HepG2 (cell line): ENCODE results near the gene SMURF2. TPM values are rescaled to one million over a fixed set of nuclear protein-coding genes. Genes with fewer than 3 reads are reported as not detected.

Experiments
- CBX1 ChIP-seq: IDR thresholded peaks from one replicate; pipeline ENCODE4 v1.6.1; 2016; ENCODE audit warnings: antibody characterized with exemption, low read depth
- DBP ChIP-seq: sonication (generic); formaldehyde crosslinking; IDR thresholded peaks from 2 replicates; pipeline ENCODE4 v1.4.0; 2020; ENCODE audit warnings: missing genetic modification reagents; ENCODE audit errors: not compliant biosample characterization
- GPBP1L1 ChIP-seq: sonication (generic); formaldehyde crosslinking; IDR thresholded peaks from 2 replicates; pipeline ENCODE4 v1.5.0; 2020; ENCODE audit warnings: mild to moderate bottlenecking, missing genetic modification reagents
- NR1H2 ChIP-seq: sonication (generic); formaldehyde crosslinking; IDR thresholded peaks from 2 replicates; pipeline ENCODE4 v1.8.1; 2022; ENCODE audit warnings: low read depth, missing genetic modification reagents, borderline replicate concordance
- NRL ChIP-seq: sonication (generic); formaldehyde crosslinking; IDR thresholded peaks from 2 replicates; pipeline ENCODE4 v1.5.0; 2020; ENCODE audit warnings: missing genetic modification reagents, mild to moderate bottlenecking, moderate library complexity, borderline replicate concordance
- POGK ChIP-seq: sonication (generic); formaldehyde crosslinking; conservative IDR thresholded peaks from 2 replicates; pipeline ENCODE4 v1.8.0; 2022; ENCODE audit warnings: mild to moderate bottlenecking, moderate library complexity, missing genetic modification reagents
- PRPF4 ChIP-seq: fragments of 200-400 bp; formaldehyde crosslinking; IDR thresholded peaks from 2 replicates; pipeline ENCODE4 v1.6.1; 2016; ENCODE audit warnings: low read length, low read depth; ENCODE audit not compliant: poor library complexity, severe bottlenecking
- SOX13 ChIP-seq, 3 experiments: fragments of 450-650 bp in 1 of 3; sonication (generic) in 1 of 3; formaldehyde crosslinking in 1 of 3; IDR thresholded peaks in 2 of 3; conservative IDR thresholded peaks in 1 of 3; 2 replicates each; pipeline versions ENCODE4 v1.5.0 to v1.6.1; 2016 to 2020; ENCODE audit warnings: antibody characterized with exemption in 1 of 3, mild to moderate bottlenecking in 1 of 3, missing compliant biosample characterization in 1 of 3, missing genetic modification reagents in 1 of 3, moderate library complexity in 1 of 3
- SP2 ChIP-seq: sonication (generic); formaldehyde crosslinking; IDR thresholded peaks from 2 replicates; pipeline ENCODE4 v1.5.1; 2020; ENCODE audit warnings: mild to moderate bottlenecking, missing genetic modification reagents
- ZBTB25 ChIP-seq: IDR thresholded peaks from 2 replicates; pipeline ENCODE4 v1.6.1; 2018; ENCODE audit warnings: missing genetic modification reagents
- ZNF512B ChIP-seq: sonication (generic); formaldehyde crosslinking; IDR thresholded peaks from 2 replicates; pipeline ENCODE4 v1.5.1; 2020; ENCODE audit warnings: missing genetic modification reagents, mild to moderate bottlenecking, borderline replicate concordance
- ZNF737 ChIP-seq: sonication (generic); formaldehyde crosslinking; IDR thresholded peaks from 2 replicates; pipeline ENCODE4 v1.5.0; 2020; ENCODE audit warnings: missing genetic modification reagents, mild to moderate bottlenecking, borderline replicate concordance
- polyA plus RNA-seq, 8 experiments: library from polyadenylated mRNA; depleted of rRNA in 3 of 8; stranded (reverse) in 7 of 8; unstranded in 1 of 8; fragments of >200 nt; fragmentation: Illumina TruSeq in 4 of 8; extraction: Trizol in 4 of 8; gene quantifications; 2 replicates each; pipeline versions ENCODE4 v1.2.1 to v1.2.3, GENCODE V29; 2011 to 2016; ENCODE audit warnings: low read depth in 4 of 8, missing spikeins in 1 of 8, mixed read lengths in 1 of 8; ENCODE audit not compliant: insufficient read depth in 1 of 8
- total RNA-seq, 5 experiments: library from RNA; depleted of rRNA; stranded (reverse); fragments of >200 nt; fragmentation: Illumina TruSeq; extraction: Trizol; gene quantifications; 2 replicates each; pipeline ENCODE4 v1.2.3, GENCODE V29; 2016; ENCODE audit warnings: low read depth in 1 of 5
- TF ChIP-seq, protein P1 (sequence below): sonication (generic); formaldehyde crosslinking; IDR thresholded peaks from 2 replicates; pipeline ENCODE4 v1.5.1; 2020; ENCODE audit warnings: missing genetic modification reagents, mild to moderate bottlenecking, borderline replicate concordance
- TF ChIP-seq, protein P2 (sequence below): sonication (generic); formaldehyde crosslinking; conservative IDR thresholded peaks from 2 replicates; pipeline ENCODE4 v1.5.0; 2020; ENCODE audit warnings: missing genetic modification reagents

Gene SMURF2
- total and polyA plus RNA-seq, 2 of the 13 experiments (the other 11 are each of a cell fraction or from before 2014, with no cell fraction given): 14.9 to 24.3 TPM

DNA sequence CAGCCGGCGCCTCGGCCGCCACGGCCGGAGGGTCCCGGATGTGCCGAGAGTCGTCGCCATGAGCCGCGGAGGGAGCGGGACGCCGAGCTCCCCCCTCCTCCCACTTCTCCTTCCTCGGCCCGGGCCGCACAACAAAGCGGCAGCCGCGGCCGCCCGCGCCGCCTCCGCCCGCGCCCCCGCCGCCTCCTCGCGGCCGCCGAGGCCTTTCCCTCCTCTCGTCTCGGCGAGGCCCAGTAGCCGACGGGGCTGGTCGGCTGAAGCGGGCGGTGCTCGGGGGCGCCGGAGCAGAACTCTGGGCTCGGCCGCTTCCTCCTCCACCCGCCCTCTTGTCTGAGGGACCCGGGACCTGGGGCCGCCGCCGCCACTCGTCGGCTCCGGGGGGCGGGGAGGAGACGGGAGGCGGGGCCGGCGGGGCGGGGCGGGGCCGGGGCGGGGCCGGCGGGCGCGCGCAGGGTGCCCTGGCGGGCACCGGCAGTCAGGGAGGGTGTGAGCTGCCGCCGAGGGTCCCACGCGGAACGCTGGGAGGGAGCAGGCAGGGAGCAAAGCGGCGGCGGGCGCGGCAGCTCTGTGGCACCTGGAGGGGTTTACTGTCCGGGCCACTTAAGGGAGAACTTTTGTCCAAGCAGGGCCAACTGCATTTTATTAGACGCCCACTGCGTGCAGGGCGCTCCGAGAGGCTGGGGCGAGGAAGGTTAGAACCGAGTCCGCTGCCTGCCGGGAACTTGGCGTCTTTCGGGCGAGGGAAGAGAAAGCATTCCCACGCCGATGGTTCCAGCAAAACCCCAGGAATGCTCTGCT lies at the start of gene SMURF2 (continued):
- 0 out of 2 replicates have a peak, but pooled peaks have one; percentile 3 for TF ChIP-seq ZBTB25 (CRISPR knock-in tag)
- peak; percentile 34 for TF ChIP-seq DBP (CRISPR knock-in tag)
- TF ChIP-seq, protein P1, sequence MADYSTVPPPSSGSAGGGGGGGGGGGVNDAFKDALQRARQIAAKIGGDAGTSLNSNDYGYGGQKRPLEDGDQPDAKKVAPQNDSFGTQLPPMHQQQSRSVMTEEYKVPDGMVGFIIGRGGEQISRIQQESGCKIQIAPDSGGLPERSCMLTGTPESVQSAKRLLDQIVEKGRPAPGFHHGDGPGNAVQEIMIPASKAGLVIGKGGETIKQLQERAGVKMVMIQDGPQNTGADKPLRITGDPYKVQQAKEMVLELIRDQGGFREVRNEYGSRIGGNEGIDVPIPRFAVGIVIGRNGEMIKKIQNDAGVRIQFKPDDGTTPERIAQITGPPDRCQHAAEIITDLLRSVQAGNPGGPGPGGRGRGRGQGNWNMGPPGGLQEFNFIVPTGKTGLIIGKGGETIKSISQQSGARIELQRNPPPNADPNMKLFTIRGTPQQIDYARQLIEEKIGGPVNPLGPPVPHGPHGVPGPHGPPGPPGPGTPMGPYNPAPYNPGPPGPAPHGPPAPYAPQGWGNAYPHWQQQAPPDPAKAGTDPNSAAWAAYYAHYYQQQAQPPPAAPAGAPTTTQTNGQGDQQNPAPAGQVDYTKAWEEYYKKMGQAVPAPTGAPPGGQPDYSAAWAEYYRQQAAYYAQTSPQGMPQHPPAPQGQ (CRISPR knock-in tag): no peak
- TF ChIP-seq CBX1: no peak
- TF ChIP-seq GPBP1L1 (CRISPR knock-in tag): no peak
- no peak for TF ChIP-seq SOX13 (IDR thresholded peaks at IDR 0.05)
- TF ChIP-seq SOX13 (CRISPR knock-in tag; conservative IDR thresholded peaks at IDR 0.05 in 1 of 2, IDR thresholded peaks at IDR 0.05 in 1 of 2): peak in 1 of 2 experiments; percentile 38; a peak in 1 of 4 replicates
- no peak for TF ChIP-seq ZNF737 (CRISPR knock-in tag)
- TF ChIP-seq SP2: 0 out of 2 replicates have a peak, but pooled peaks have one; percentile 19
- TF ChIP-seq, protein P2, sequence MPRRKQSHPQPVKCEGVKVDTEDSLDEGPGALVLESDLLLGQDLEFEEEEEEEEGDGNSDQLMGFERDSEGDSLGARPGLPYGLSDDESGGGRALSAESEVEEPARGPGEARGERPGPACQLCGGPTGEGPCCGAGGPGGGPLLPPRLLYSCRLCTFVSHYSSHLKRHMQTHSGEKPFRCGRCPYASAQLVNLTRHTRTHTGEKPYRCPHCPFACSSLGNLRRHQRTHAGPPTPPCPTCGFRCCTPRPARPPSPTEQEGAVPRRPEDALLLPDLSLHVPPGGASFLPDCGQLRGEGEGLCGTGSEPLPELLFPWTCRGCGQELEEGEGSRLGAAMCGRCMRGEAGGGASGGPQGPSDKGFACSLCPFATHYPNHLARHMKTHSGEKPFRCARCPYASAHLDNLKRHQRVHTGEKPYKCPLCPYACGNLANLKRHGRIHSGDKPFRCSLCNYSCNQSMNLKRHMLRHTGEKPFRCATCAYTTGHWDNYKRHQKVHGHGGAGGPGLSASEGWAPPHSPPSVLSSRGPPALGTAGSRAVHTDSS (CRISPR knock-in tag): no peak
- TF ChIP-seq POGK (CRISPR knock-in tag): 0 out of 2 replicates have a peak, but pooled peaks have one; percentile 20
- no peak for TF ChIP-seq NRL (CRISPR knock-in tag)
- TF ChIP-seq NR1H2 (CRISPR knock-in tag): no peak
- TF ChIP-seq PRPF4: no peak
- TF ChIP-seq ZNF512B (CRISPR knock-in tag): peak; percentile 52; the same call in 1 of the 2 replicates
